ENCODE measurements around the gene SMCO3. TPM values are rescaled to one million over a fixed set of nuclear protein-coding genes. Genes with fewer than 3 reads are reported as not detected.
"Not testable (repeated sequence)": the region's sequence is repeated elsewhere in the genome, so short reads cannot be mapped to it uniquely, and the experiment has no call there.

SMCO3 gene
- polyA plus RNA-seq, 2 donors: 0.01 to 0.04 TPM

DNA sequence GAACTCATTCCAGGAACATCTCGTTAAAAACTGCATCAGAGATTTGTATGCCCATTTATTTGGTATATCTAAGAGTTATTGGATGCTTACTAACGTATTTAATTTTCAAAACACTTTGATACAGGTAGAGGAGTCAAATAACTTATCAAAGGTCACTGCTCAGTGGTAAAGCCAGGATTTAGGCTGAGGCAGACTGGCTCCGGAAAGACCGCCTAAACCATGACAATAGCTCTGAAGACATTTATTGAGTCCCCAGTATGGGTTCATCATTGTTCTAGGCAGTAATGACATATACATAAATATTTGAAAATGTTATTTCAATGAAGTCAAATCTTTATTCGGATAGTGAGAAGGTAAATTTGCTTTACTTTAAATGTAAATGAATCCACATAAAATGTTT is 41.0 kb downstream of the SMCO3 start:
- Histone ChIP-seq H3K36me3 (ENCODE audit: control insufficient read depth in 2 of 2, insufficient read depth in 2 of 2, low read length in 1 of 2) (no peaks in the 10 kb centered on the region), H3K4me1 (ENCODE audit: control insufficient read depth in 2 of 2, insufficient read depth in 2 of 2, low read length in 1 of 2) (no peaks in the 10 kb centered on the region), H3K27me3 (ENCODE audit: control insufficient read depth in 1 of 2, insufficient read depth in 2 of 2, low read length in 2 of 2) (no peaks in the 10 kb centered on the region), H3K4me3 (ENCODE audit: low read depth in 1 of 2, low read length in 2 of 2) (no peak overlapping the region), H3K27ac (ENCODE audit: low read depth in 2 of 2, low read length in 1 of 2) (no peak overlapping the region), H3K9me3 (ENCODE audit: control insufficient read depth in 2 of 2, insufficient read depth in 1 of 2, low read depth in 1 of 2, low read length in 1 of 2) (no peaks in the 10 kb centered on the region)
- WGBS, 2 donors: 91 to 96% methylated on average over 5 of the region's 5 CpGs

DNA sequence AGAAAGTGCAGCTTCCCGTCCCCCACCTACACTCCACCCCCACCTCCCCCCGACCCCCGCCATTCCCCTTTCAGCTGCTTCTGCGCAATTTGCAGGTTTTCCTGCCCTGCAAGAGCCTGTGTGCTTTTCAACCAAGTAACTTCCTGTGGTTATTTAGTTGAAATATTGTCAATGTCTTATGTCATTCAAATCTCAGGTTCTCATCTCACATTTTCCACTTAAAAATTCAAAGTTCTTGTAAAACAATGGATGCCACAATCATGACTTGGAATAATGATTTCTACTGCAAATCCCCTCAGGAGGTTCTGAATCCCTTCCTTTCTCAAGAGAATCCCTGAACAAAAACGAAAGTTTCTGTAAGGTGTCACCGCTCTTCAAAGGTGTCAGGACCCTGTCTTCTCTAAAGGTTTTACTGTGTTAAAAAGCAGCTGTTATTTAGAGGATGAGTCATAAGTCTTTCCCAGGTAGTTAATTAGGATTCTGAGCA is 42.3 kb downstream of the SMCO3 start:
- Histone ChIP-seq H3K27me3 (ENCODE audit: control insufficient read depth in 1 of 2, insufficient read depth in 2 of 2, low read length in 2 of 2) (no peaks in the 10 kb centered on the region), H3K27ac (ENCODE audit: low read depth in 2 of 2, low read length in 1 of 2) (peak overlapping the region in 1 of 2 donors; percentile 97), H3K4me1 (ENCODE audit: control insufficient read depth in 2 of 2, insufficient read depth in 2 of 2, low read length in 1 of 2) (no peaks in the 10 kb centered on the region), H3K9me3 (ENCODE audit: control insufficient read depth in 2 of 2, insufficient read depth in 1 of 2, low read depth in 1 of 2, low read length in 1 of 2) (no peaks in the 10 kb centered on the region), H3K4me3 (ENCODE audit: low read depth in 1 of 2, low read length in 2 of 2) (peak overlapping the region in 1 of 2 donors; percentile 83), H3K36me3 (ENCODE audit: control insufficient read depth in 2 of 2, insufficient read depth in 2 of 2, low read length in 1 of 2) (no peaks in the 10 kb centered on the region)
- WGBS, 2 donors: 23% methylated on average over 6 of the region's 6 CpGs

DNA sequence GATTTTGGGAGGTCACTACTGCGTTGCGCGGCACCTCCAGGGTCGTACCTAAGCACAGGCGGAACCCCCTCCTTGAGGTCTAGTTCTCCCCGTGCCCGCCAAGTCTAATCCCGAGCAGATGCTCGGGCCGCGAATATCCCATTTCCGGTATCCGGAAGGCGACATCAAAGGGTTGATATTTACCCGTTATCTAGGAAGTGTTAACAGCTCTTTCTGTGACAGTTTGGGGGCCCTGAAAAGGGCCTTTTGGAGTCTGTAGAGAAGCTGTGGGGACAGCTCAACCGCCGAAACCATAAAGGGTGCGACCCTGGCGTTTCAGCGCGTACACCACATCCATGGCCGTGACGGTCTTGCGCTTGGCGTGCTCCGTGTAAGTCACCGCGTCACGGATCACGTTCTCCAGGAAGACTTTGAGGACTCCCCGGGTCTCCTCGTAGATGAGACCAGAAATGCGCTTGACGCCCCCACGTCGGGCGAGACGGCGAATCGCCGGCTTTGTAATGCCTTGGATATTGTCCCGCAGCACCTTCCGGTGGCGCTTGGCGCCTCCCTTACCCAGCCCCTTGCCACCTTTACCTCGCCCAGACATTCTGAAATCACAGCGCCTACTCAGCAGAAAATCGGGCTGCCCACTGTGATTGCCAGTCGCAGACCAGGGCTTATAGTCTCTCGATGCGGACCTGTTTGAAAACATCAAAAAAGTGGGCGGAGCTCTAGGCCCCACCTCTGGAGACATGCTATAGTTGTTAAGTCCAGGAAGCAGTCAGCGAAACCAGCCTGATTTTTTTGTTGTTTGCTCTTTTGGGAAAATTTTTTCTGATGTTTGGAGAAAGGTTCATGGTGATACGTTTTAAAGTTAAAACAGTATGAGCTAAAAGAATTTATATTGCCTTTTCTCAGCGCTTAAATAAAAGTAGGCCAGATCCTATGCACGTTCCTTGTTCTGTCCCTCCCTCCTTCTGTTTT is 43.2 kb downstream of the SMCO3 start:
- peak overlapping the region; percentile 83 for H3K4me3 ChIP-seq (ENCODE audit: low read depth in 1 of 2, low read length in 2 of 2)
- no peaks in the 10 kb centered on the region for H3K9me3 ChIP-seq (ENCODE audit: control insufficient read depth in 2 of 2, insufficient read depth in 1 of 2, low read depth in 1 of 2, low read length in 1 of 2)
- H3K4me1 ChIP-seq (ENCODE audit: control insufficient read depth in 2 of 2, insufficient read depth in 2 of 2, low read length in 1 of 2): no peaks in the 10 kb centered on the region
- 0 to 1% methylated on average over 56 of the region's 56 CpGs for WGBS, 2 donors
- no peaks in the 10 kb centered on the region for H3K36me3 ChIP-seq (ENCODE audit: control insufficient read depth in 2 of 2, insufficient read depth in 2 of 2, low read length in 1 of 2)
- no peaks in the 10 kb centered on the region for H3K27me3 ChIP-seq (ENCODE audit: control insufficient read depth in 1 of 2, insufficient read depth in 2 of 2, low read length in 2 of 2)
- peak overlapping the region; percentile 97 to 99 for H3K27ac ChIP-seq (ENCODE audit: low read depth in 2 of 2, low read length in 1 of 2)

DNA sequence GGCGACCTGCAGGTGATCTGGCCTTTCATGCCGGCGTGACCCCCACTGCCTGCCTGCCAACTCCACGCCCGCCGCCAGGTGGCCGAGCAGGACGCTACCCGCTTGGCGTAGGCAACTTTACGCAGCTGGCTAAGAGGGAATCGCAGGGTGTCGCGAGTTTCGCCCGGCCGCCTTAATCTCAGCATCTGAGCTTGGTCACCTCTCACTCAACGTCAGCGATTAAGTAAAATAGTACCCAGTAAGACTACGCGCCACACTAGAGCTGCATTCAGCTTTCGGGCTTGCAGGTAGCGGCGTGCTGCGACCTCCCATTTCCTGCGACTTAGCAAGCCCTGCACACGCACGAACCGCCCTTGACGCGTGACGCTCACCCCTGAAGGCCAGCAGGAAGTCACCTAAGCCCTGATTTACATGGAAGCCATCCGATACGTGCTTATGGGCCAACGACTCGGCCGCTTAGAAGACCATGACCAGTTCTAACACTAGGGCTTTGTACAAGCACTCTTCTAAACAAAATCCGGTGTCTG is 44.0 kb downstream of the SMCO3 start:
- H3K36me3 ChIP-seq (ENCODE audit: control insufficient read depth in 2 of 2, insufficient read depth in 2 of 2, low read length in 1 of 2): no peaks in the 10 kb centered on the region
- H3K9me3 ChIP-seq (ENCODE audit: control insufficient read depth in 2 of 2, insufficient read depth in 1 of 2, low read depth in 1 of 2, low read length in 1 of 2): no peaks in the 10 kb centered on the region
- WGBS, 2 donors: 0% methylated on average over 38 of the region's 38 CpGs
- H3K27me3 ChIP-seq (ENCODE audit: control insufficient read depth in 1 of 2, insufficient read depth in 2 of 2, low read length in 2 of 2): no peaks in the 10 kb centered on the region
- H3K4me1 ChIP-seq (ENCODE audit: control insufficient read depth in 2 of 2, insufficient read depth in 2 of 2, low read length in 1 of 2): no peaks in the 10 kb centered on the region
- H3K27ac ChIP-seq (ENCODE audit: low read depth in 2 of 2, low read length in 1 of 2): peak overlapping the region; percentile 97 to 99
- peak overlapping the region; percentile 83 for H3K4me3 ChIP-seq (ENCODE audit: low read depth in 1 of 2, low read length in 2 of 2)

DNA sequence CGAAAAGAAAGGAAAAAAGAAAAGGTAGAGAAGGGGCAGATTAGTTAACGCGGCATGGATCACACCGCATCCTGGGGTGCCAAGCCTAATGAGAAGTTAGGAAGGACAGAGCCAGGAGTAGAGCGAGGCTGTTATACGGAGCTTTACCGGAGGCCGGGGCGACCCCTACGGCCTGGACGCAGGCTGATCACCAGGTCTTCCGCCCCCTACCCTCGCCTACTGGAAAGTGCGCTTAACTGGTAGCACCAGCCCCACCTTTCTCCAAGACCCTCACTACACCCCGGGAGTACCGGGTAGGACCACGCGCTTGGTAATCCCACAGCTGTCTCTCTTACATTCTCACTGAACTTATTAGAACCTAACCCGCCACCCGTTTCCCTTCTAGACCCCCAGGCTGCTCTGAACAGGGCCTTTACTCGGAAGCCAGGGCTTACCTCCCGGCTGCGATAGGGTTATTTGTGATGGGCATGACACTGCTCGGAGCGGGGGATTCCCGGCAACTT is 44.5 kb downstream of the SMCO3 start:
- Histone ChIP-seq H3K27ac (ENCODE audit: low read depth in 2 of 2, low read length in 1 of 2) (peak overlapping the region; percentile 97 to 99), H3K4me3 (ENCODE audit: low read depth in 1 of 2, low read length in 2 of 2) (peak overlapping the region; percentile 83), H3K4me1 (ENCODE audit: control insufficient read depth in 2 of 2, insufficient read depth in 2 of 2, low read length in 1 of 2) (no peaks in the 10 kb centered on the region), H3K9me3 (ENCODE audit: control insufficient read depth in 2 of 2, insufficient read depth in 1 of 2, low read depth in 1 of 2, low read length in 1 of 2) (no peaks in the 10 kb centered on the region), H3K36me3 (ENCODE audit: control insufficient read depth in 2 of 2, insufficient read depth in 2 of 2, low read length in 1 of 2) (no peaks in the 10 kb centered on the region), H3K27me3 (ENCODE audit: control insufficient read depth in 1 of 2, insufficient read depth in 2 of 2, low read length in 2 of 2) (no peaks in the 10 kb centered on the region)
- 3% methylated on average over 26 of the region's 26 CpGs for WGBS, 2 donors

DNA sequence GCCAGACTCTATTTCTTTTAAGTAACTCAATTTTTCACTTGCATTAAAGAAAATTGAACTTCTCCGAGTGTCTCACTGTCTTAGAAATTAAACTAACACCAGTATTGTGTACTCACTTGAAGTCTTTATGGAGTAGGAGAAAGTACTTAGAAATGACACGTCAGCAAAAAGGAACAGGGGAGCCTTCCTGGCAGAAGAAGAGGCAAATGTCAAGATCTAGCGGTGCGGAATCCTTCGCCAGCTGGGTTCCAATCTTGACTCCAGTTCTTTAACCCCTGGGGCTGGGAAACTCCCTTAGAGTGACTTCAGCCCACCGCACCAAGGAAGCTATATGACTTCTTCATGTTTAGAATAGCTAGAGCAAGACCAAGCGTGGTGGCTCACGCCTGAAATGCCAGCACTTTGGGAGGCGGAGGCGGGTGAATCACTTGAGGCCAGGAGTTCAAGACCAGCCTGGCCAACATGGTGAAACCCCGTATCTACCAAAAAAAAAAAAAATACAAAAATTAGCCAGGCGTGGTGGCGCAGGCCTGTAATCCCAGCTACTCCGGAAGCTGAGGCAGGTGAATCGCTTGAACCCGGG is 45.1 kb downstream of the SMCO3 start:
- Histone ChIP-seq H3K36me3 (ENCODE audit: control insufficient read depth in 2 of 2, insufficient read depth in 2 of 2, low read length in 1 of 2) (no peaks in the 10 kb centered on the region), H3K27me3 (ENCODE audit: control insufficient read depth in 1 of 2, insufficient read depth in 2 of 2, low read length in 2 of 2) (no peaks in the 10 kb centered on the region), H3K27ac (ENCODE audit: low read depth in 2 of 2, low read length in 1 of 2) (peak overlapping the region; percentile 97 to 99), H3K4me1 (ENCODE audit: control insufficient read depth in 2 of 2, insufficient read depth in 2 of 2, low read length in 1 of 2) (no peaks in the 10 kb centered on the region), H3K4me3 (ENCODE audit: low read depth in 1 of 2, low read length in 2 of 2) (peak overlapping the region; percentile 83), H3K9me3 (ENCODE audit: control insufficient read depth in 2 of 2, insufficient read depth in 1 of 2, low read depth in 1 of 2, low read length in 1 of 2) (no peaks in the 10 kb centered on the region)
- WGBS, 2 donors: 22 to 32% methylated on average over 14 to 16 of the region's 16 CpGs

DNA sequence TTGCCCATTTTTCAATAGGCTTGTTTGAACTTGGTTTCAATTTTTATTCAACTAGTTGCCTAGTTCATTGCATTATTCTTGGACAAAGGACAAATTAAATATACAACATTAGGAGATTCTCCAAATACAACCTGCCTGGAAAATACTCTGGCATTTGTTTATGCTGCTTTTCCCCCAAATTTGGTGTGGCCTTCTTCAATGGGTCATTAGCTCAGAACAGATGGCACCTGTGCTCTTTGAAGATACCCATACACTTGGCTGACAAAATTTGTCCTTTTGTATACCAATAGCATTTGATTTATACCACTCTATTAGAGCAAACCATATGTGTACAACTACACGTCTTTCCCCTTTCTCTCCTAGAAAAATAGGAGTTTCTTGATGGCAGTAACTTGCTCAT is 46.4 kb downstream of the SMCO3 start:
- Histone ChIP-seq H3K4me3 (ENCODE audit: low read depth in 1 of 2, low read length in 2 of 2) (peak overlapping the region in 1 of 2 donors; percentile 37), H3K4me1 (ENCODE audit: control insufficient read depth in 2 of 2, insufficient read depth in 2 of 2, low read length in 1 of 2) (no peaks in the 10 kb centered on the region), H3K36me3 (ENCODE audit: control insufficient read depth in 2 of 2, insufficient read depth in 2 of 2, low read length in 1 of 2) (no peaks in the 10 kb centered on the region), H3K27me3 (ENCODE audit: control insufficient read depth in 1 of 2, insufficient read depth in 2 of 2, low read length in 2 of 2) (no peaks in the 10 kb centered on the region), H3K9me3 (ENCODE audit: control insufficient read depth in 2 of 2, insufficient read depth in 1 of 2, low read depth in 1 of 2, low read length in 1 of 2) (no peaks in the 10 kb centered on the region), H3K27ac (ENCODE audit: low read depth in 2 of 2, low read length in 1 of 2) (no peak overlapping the region)
- WGBS, 2 donors: 69 to 70% methylated on average over 1 of the region's 1 CpG

DNA sequence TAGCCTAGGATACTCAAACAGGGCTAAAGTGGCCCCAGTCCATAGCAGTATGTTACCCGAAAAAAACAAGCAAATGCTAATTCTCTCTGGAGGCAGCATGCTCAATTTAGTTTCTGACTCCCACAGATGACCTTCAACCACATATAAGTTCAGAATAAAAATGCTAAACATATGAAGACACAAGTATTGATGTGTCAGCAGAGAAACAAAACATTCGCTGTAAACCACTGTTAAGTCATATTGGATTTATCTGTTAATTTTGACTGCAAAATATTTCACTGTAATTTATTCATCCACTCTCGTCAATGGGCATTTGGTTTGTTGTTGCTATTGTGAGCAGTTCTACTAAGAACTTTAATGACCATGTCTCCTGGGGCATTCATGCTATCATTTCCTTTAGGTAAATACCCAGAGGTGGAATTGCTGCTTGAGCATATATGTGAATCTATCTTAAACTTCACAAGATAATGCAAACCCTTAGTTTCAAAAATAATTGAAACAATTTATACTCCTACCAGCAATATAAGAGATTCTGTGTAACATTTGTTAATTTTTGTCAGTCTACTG is 47.2 kb downstream of the SMCO3 start:
- Histone ChIP-seq H3K27ac (ENCODE audit: low read depth in 2 of 2, low read length in 1 of 2) (no peak overlapping the region), H3K4me3 (ENCODE audit: low read depth in 1 of 2, low read length in 2 of 2) (no peak overlapping the region), H3K4me1 (ENCODE audit: control insufficient read depth in 2 of 2, insufficient read depth in 2 of 2, low read length in 1 of 2) (no peaks in the 10 kb centered on the region), H3K9me3 (ENCODE audit: control insufficient read depth in 2 of 2, insufficient read depth in 1 of 2, low read depth in 1 of 2, low read length in 1 of 2) (no peaks in the 10 kb centered on the region), H3K36me3 (ENCODE audit: control insufficient read depth in 2 of 2, insufficient read depth in 2 of 2, low read length in 1 of 2) (no peaks in the 10 kb centered on the region), H3K27me3 (ENCODE audit: control insufficient read depth in 1 of 2, insufficient read depth in 2 of 2, low read length in 2 of 2) (no peaks in the 10 kb centered on the region)
- 88 to 95% methylated on average over 3 of the region's 3 CpGs for WGBS, 2 donors

DNA sequence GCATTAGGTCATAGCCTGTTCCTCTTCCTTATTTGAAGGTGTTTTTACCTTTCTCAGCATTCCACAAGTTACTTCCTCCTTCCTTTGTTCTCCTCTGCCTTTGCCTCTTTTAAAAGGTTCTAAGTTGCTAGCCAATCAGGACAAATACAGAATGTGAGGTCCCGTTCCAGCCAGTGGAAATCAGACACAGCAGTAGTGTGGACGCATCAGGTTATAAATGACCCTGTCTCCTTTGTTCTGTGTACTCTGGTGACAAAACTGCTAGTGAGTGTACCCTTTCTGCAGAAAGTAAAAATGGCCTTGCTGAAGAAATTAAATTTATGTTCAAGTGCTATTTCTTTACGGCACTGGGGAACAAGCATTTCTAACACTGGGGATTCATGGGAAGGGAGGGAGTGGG is 48.0 kb downstream of the SMCO3 start:
- not testable (repeated sequence) for H3K27ac ChIP-seq (ENCODE audit: low read depth in 2 of 2, low read length in 1 of 2); H3K4me1 ChIP-seq (ENCODE audit: control insufficient read depth in 2 of 2, insufficient read depth in 2 of 2, low read length in 1 of 2); H3K36me3 ChIP-seq (ENCODE audit: control insufficient read depth in 2 of 2, insufficient read depth in 2 of 2, low read length in 1 of 2); H3K4me3 ChIP-seq (ENCODE audit: low read depth in 1 of 2, low read length in 2 of 2); H3K27me3 ChIP-seq (ENCODE audit: control insufficient read depth in 1 of 2, insufficient read depth in 2 of 2, low read length in 2 of 2); H3K9me3 ChIP-seq (ENCODE audit: control insufficient read depth in 2 of 2, insufficient read depth in 1 of 2, low read depth in 1 of 2, low read length in 1 of 2)
- WGBS, 2 donors: 89% methylated on average over 3 of the region's 3 CpGs

All from esophagus (tissue), 2 donors.